ENCODE measurements around the gene PHKB. TPM values are rescaled to one million over a fixed set of nuclear protein-coding genes. Genes with fewer than 3 reads are reported as not detected.
"Not testable (repeated sequence)": the region's sequence is repeated elsewhere in the genome, so short reads cannot be mapped to it uniquely, and the experiment has no call there.

Gene PHKB
- total RNA-seq, 1 donor from 2014 or later: 72.1 TPM

DNA sequence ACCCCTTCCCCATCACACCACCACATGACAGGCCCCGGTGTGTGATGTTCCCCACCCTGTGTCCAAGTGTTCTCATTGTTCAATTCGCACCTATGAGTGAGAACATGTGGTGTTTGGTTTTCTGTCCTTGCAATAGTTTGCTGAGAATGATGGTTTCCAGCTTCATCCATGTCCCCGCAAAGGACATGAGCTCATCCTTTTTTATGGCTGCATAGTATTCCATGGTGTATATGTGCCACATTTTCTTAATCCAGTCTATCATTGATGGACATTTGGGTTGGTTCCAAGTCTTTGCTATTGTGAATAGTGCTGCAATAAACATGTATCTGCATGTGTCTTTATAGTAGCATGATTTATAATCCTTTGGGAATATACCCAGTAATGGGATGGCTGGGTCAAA, 80.0 kb downstream of the PHKB start:
- intact Hi-C loops (cut with DNase I); ATAC-seq (ENCODE audit: poor library complexity); DNase-seq: not testable (repeated sequence)

- DNase-seq; ATAC-seq (ENCODE audit: poor library complexity); intact Hi-C loops (cut with DNase I): not testable (repeated sequence)
These were observed 83.1 kb downstream of the PHKB start for GRCh38 chr16:47544255-47544654.

DNA sequence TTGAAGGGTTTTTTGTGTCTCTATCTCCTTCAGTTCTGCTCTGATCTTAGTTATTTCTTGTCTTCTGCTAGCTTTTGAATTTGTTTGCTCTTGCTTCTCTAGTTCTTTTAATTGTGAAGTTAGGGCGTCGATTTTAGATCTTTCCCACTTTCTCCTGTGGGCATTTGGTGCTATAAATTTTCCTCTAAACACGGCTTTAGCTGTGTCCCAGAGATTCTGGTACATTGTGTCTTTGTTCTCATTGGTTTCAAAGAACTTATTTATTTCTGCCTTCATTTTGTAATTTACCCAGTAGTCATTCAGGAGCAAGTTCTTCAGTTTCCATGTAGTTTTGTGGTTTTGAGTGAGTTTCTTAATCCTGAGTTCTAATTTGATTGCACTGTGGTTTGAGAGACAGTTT, 90.1 kb downstream of the PHKB start:
- intact Hi-C loops (cut with DNase I); ATAC-seq (ENCODE audit: poor library complexity): not testable (repeated sequence)

DNA sequence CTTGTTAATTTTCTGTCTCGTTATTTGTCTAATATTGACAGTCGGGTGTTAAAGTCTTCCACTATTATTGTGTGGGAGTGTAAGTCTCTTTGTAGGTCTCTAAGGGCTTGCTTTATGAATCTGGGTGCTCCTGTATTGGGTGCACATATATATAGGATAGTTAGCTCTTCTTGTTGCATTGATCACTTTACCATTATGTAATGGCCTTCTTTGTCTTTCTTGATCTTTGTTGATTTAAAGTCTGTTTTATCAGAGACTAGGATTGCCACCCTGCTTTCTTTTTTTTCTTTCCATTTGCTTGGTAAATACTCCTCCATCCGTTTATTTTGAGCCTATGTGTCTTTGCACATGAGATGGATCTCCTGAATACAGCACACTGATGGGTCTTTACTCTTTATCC, 90.6 kb downstream of the PHKB start:
- DNase-seq; intact Hi-C loops (cut with DNase I); ATAC-seq (ENCODE audit: poor library complexity): not testable (repeated sequence)

More for the DNA sequence above, 90.1 kb downstream of the PHKB start:
- DNase-seq: not testable (repeated sequence)

- no peak for DNase-seq
- intact Hi-C loops (cut with DNase I): no loop called here
- ATAC-seq (ENCODE audit: poor library complexity): no peak
These were observed 92.9 kb downstream of the PHKB start for GRCh38 chr16:47553853-47554564.

GRCh38 chr16:47554587-47554986, 93.5 kb downstream of the PHKB start:
- DNase-seq; ATAC-seq (ENCODE audit: poor library complexity); intact Hi-C loops (cut with DNase I): not testable (repeated sequence)

DNA sequence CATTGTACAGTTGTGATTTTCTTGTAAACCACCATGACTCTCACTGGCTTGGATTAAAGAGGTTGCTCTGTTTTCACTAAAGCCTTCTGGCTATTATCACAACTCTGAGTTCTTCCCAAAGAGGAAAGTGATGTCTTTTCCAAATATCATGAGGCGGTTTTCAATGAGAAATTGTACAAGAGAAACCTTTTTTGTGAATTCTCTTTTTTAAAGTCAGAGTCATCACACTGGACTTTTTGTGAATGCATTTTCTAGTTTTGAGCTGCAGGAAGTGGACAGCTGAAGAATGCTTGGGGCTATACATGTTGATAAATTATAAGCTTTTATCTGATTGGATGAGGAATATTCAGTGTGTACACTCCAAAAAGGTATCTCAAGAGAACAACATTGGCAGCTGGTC, 100.2 kb downstream of the PHKB start:
- intact Hi-C loops (cut with DNase I): no loop called here
- no peak for DNase-seq
- no peak for ATAC-seq (ENCODE audit: poor library complexity)

DNA sequence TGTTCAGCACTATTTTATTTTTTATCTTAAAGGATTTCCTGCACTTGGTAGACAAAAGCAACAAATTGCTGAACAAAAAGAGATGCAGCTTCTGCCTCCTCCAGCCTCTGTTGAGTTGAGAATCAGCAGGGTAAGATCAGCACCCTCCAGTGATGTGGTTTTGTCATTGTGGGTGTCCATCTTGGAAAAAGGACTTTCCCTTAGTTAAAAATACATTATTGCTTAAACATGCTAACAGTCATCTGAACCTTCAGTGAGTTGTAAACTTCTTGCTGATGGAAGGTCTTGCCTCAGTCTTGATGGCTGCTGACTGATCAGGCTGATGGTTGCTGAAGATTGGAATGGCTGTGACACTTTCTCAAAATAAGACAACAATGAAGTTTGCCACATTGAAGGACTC, 101.2 kb downstream of the PHKB start:
- DNase-seq: no peak
- ATAC-seq (ENCODE audit: poor library complexity): no peak

GRCh38 chr16:47565454-47565853, 104.3 kb downstream of the PHKB start:
- intact Hi-C loops (cut with DNase I): no loop called here
- peak; percentile 92 for ATAC-seq (ENCODE audit: poor library complexity)
- peak; percentile 75 for DNase-seq

More for the DNA sequence above, 101.2 kb downstream of the PHKB start:
- intact Hi-C loops (cut with DNase I): no loop called here

GRCh38 chr16:47567321-47567720, 106.2 kb downstream of the PHKB start:
- ATAC-seq (ENCODE audit: poor library complexity) (no peak), DNase-seq (no peak)
- intact Hi-C loops (cut with DNase I): no loop called here

DNA sequence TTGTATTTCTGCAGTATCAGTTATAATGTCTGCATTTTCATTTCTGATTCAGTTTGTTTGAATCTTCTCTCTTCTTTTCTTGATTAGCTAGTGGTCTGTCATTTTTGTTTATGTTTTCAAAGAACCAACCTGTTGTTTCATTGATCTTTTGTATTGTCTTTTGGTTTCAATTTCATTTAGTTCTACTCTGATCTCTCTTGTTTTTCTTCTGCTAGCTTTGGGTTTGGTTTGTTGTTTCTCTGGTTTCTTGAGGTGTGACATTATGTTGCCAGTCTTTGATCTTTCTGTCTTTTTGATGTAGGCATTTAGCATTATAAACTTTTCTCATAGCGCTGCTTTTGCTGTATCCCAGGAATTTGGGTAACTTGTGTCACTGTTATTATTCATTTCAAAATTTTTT, 107.2 kb downstream of the PHKB start:
- intact Hi-C loops (cut with DNase I): no loop called here
- ATAC-seq (ENCODE audit: poor library complexity) (no peak), DNase-seq (no peak)

GRCh38 chr16:47571049-47571448, 109.9 kb downstream of the PHKB start:
- intact Hi-C loops (cut with DNase I): no loop called here

GRCh38 chr16:47571711-47572110, 110.6 kb downstream of the PHKB start:
- ATAC-seq (ENCODE audit: poor library complexity): no peak
- intact Hi-C loops (cut with DNase I): no loop called here
- DNase-seq: no peak

More at GRCh38 chr16:47571049-47571448, 109.9 kb downstream of the PHKB start:
- ATAC-seq (ENCODE audit: poor library complexity) (no peak), DNase-seq (no peak)

GRCh38 chr16:47574091-47575054, 113.2 kb downstream of the PHKB start:
- DNase-seq (no peak), ATAC-seq (ENCODE audit: poor library complexity) (no peak)
- intact Hi-C loops (cut with DNase I): no loop called here

- intact Hi-C loops (cut with DNase I): no loop called here
- DNase-seq (no peak), ATAC-seq (ENCODE audit: poor library complexity) (no peak)
These were observed 115.9 kb downstream of the PHKB start for GRCh38 chr16:47577029-47577428.

- DNase-seq: no peak
- intact Hi-C loops (cut with DNase I): no loop called here
- no peak for ATAC-seq (ENCODE audit: poor library complexity)
These were observed 116.9 kb downstream of the PHKB start for GRCh38 chr16:47578033-47578432.

- ATAC-seq (ENCODE audit: poor library complexity) (no peak), DNase-seq (no peak)
- intact Hi-C loops (cut with DNase I): no loop called here
These were observed 117.4 kb downstream of the PHKB start for GRCh38 chr16:47578573-47578972.

DNA sequence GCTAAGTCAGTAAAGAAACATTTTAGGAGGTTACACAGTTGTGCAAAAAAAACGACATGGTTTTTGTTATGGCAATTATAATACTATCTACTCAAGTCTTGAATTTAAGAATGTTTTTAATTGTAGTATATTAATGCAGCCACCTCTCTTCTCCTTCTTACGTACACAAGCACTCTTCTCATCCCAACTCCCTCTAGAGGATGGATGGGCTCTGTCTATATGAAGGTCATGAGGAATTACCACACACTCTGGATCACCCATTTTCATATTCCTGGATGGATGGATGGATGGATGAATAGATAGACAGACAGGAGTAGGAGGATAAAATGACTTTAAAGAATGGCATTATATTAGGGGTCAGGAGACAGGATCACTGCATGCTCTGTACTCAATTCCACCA, 120.0 kb downstream of the PHKB start:
- DNase-seq (no peak), ATAC-seq (ENCODE audit: poor library complexity) (no peak)
- intact Hi-C loops (cut with DNase I): no loop called here

DNA sequence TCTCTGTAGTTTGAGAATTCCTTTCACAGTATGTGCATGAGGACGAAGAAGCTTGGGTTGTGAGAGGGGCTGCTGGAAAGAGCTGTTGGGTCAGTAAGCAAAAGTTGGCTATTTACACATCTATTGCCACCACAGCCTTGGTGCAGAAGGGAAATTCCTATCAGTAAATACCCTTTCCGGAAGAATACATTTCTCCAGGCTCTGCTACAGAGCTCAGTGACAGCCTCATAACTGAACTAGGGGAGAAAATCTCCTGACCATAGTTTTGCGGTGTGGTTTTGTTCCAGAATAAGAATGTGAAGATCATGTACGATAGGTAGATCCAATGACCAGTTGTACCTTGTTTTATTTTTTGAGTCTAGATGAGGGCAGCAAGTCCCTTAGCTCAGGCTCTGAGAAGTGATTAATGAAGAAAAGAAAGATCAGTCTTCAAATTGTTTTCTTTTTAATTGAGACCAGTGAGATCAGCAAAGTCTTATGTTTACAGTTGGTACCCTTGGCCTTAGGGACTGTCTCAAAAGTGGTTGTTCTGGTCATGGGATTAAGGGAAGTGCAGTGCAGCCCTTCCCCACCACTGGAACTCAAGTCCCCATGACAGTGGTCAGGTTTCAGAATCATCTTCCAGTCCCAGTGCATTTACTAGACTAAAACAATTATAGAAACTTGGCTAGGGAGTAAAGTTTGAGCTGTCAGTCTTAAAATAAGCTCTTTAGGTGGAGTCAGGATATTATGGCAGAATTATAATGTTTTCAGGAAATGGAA, 123.5 kb downstream of the PHKB start:
- ATAC-seq (ENCODE audit: poor library complexity): no peak
- intact Hi-C loops (cut with DNase I): no loop called here
- DNase-seq: no peak
